GM12878 (cell line): Measurements from ENCODE around the gene METTL16.

Source experiments
- ESRRA ChIP-seq: IDR thresholded peaks from 2 replicates; pipeline ENCODE4 v1.6.1; 2012; ENCODE audit warnings: mild to moderate bottlenecking, low read length, improper control_type of control experiment
- SPI1 ChIP-seq: IDR thresholded peaks from 2 replicates; pipeline ENCODE4 v1.6.1; 2011; ENCODE audit warnings: low read depth, mild to moderate bottlenecking, low read length, moderate library complexity, borderline replicate concordance; ENCODE audit not compliant: insufficient read depth
- TF ChIP-seq, protein P1 (sequence below): IDR thresholded peaks from 2 replicates; pipeline ENCODE4 v1.6.1; 2011; ENCODE audit warnings: mild to moderate bottlenecking, low read depth, low read length, moderate library complexity; ENCODE audit not compliant: insufficient replicate concordance
- TF ChIP-seq, protein P2 (sequence below), 3 experiments: IDR thresholded peaks in 2 of 3; conservative IDR thresholded peaks in 1 of 3; 2 replicates each; pipeline ENCODE4 v1.5.1; 2011; ENCODE audit warnings: low read depth in 3 of 3, low read length in 3 of 3, mild to moderate bottlenecking in 3 of 3, control low read depth in 2 of 3, moderate library complexity in 2 of 3, inconsistent platforms in 1 of 3, mixed read lengths in 1 of 3; ENCODE audit not compliant: control insufficient read depth in 2 of 3, insufficient read depth in 1 of 3; ENCODE audit errors: extremely low read depth in 1 of 3

DNA sequence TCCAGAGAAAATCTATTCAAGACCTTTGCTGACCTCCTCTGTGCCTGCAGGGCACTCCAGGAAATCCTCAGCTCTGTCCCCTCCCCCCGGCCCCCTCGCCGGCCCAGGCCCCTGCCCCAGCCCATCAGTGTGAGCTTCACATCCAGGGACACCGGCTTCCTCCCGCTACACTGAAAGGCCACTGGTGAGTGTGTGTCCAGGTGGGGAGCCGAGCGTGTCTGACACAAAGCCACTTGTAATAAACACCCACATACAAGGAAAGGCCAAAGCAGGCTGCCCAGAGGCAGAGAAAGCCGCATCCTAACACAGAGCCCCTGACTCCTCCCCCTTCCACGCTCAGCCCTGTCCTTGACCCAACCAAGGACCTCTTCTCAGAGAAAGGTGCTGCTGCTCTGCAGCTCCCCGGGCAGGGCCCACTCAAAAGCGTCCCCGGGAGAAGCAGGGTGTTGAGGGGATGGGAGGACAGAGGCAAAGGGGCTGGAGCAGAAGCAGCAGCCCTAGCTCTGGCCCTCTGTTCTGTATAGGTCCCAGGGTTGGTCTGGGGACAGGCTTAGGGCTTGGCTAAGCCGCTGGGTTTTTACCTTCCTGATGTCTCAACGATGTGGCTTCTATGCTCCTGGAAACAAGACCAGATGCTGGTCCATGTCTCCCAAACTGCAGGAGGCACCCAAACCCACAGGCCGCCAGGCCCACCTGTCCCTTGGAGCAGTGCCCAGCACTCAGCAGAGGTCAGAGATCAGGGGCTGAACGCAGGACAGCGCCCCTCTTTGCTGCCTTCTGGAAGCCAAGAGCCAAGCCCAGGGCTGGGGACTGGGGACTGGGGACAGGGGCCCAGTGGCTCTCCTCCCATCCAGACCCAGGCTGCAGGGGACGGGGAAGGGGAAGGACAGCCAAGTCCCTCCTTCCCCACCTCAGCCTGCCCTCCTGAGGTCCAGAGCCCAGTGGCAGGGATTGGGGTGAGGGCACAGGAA is 126.2 kb downstream of the METTL16 start:
- TF ChIP-seq SPI1 (no peak), ESRRA (no peak)
- TF ChIP-seq, protein P1, sequence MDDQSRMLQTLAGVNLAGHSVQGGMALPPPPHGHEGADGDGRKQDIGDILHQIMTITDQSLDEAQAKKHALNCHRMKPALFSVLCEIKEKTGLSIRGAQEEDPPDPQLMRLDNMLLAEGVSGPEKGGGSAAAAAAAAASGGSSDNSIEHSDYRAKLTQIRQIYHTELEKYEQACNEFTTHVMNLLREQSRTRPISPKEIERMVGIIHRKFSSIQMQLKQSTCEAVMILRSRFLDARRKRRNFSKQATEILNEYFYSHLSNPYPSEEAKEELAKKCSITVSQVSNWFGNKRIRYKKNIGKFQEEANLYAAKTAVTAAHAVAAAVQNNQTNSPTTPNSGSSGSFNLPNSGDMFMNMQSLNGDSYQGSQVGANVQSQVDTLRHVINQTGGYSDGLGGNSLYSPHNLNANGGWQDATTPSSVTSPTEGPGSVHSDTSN = no peak
- TF ChIP-seq, protein P2, sequence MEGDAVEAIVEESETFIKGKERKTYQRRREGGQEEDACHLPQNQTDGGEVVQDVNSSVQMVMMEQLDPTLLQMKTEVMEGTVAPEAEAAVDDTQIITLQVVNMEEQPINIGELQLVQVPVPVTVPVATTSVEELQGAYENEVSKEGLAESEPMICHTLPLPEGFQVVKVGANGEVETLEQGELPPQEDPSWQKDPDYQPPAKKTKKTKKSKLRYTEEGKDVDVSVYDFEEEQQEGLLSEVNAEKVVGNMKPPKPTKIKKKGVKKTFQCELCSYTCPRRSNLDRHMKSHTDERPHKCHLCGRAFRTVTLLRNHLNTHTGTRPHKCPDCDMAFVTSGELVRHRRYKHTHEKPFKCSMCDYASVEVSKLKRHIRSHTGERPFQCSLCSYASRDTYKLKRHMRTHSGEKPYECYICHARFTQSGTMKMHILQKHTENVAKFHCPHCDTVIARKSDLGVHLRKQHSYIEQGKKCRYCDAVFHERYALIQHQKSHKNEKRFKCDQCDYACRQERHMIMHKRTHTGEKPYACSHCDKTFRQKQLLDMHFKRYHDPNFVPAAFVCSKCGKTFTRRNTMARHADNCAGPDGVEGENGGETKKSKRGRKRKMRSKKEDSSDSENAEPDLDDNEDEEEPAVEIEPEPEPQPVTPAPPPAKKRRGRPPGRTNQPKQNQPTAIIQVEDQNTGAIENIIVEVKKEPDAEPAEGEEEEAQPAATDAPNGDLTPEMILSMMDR (IDR thresholded peaks at IDR 0.05 in 2 of 3, conservative IDR thresholded peaks at IDR 0.05 in 1 of 3; ENCODE audit: control insufficient read depth in 2 of 3, extremely low read depth in 1 of 3, insufficient read depth in 1 of 3, low read depth in 3 of 3, low read length in 3 of 3) = no peak
